Immature natural killer cell (primary cell): Measurements from ENCODE around the gene FLRT1. TPM values are rescaled to one million over a fixed set of nuclear protein-coding genes. Genes with fewer than 3 reads are reported as not detected.

Source experiments
- DNase-seq, 3 donors: peaks; one replicate each; pipeline ENCODE4 v3.0.0; 2022; ENCODE audit warnings: mixed read lengths in 1 of 3
- H3K27ac Mint-ChIP-seq, 6 donors: one replicate each; pipeline ENCODE4 v1.8.0; 2020; ENCODE audit warnings: mixed read lengths in 6 of 6, mild to moderate bottlenecking in 5 of 6, inconsistent platforms in 4 of 6, moderate library complexity in 3 of 6
- H3K27me3 Mint-ChIP-seq, 3 donors: one replicate each; pipeline ENCODE4 v1.8.0; 2020 to 2021; ENCODE audit warnings: low read depth in 3 of 3, mild to moderate bottlenecking in 3 of 3, mixed read lengths in 3 of 3, moderate library complexity in 3 of 3, inconsistent platforms in 1 of 3
- H3K36me3 Mint-ChIP-seq, 3 donors: one replicate each; pipeline ENCODE4 v1.8.0; 2020; ENCODE audit warnings: mixed read lengths in 3 of 3, inconsistent platforms in 2 of 3, mild to moderate bottlenecking in 2 of 3
- H3K4me1 Mint-ChIP-seq, 2 donors: one replicate each; pipeline ENCODE4 v1.8.0; 2020; ENCODE audit warnings: inconsistent platforms in 2 of 2, mild to moderate bottlenecking in 2 of 2, mixed read lengths in 2 of 2, moderate library complexity in 1 of 2
- H3K4me3 Mint-ChIP-seq, 5 donors: one replicate each; pipeline ENCODE4 v1.8.0; 2020; ENCODE audit warnings: mild to moderate bottlenecking in 5 of 5, mixed read lengths in 5 of 5, inconsistent platforms in 3 of 5, moderate library complexity in 3 of 5
- H3K9me3 Mint-ChIP-seq, 6 donors: one replicate each; pipeline ENCODE4 v1.8.0; 2020; ENCODE audit warnings: mild to moderate bottlenecking in 6 of 6, mixed read lengths in 6 of 6, inconsistent platforms in 4 of 6, moderate library complexity in 3 of 6
- polyA plus RNA-seq, 3 donors: library from polyadenylated mRNA; unstranded; fragments of 300-500 nt; fragmentation: Illumina TruSeq; gene quantifications; one replicate each; pipeline ENCODE4 v1.2.3, GENCODE V29; 2021

Gene FLRT1
- polyA plus RNA-seq, 3 donors from 2014 or later = not detected

- Mint-ChIP-seq H3K27me3 (peaks cover 2 to 12% (median 3%) of the 10 kb centered on the region in 3 donors), H3K4me3 (peak overlapping the region in 4 of 5 donors; percentile 27 to 62 (median 45)), H3K4me1 (peaks cover 0 to 14% of the 10 kb centered on the region in 2 donors), H3K9me3 (no peaks in the 10 kb centered on the region), H3K27ac (no peak overlapping the region), H3K36me3 (peaks cover 0 to 11% (median 6%) of the 10 kb centered on the region in 3 donors)
- DNase-seq = peak; percentile 62 to 73 (median 72)
These were observed 35.5 kb upstream of the FLRT1 start for GRCh38 chr11:64000026-64000739.

DNA sequence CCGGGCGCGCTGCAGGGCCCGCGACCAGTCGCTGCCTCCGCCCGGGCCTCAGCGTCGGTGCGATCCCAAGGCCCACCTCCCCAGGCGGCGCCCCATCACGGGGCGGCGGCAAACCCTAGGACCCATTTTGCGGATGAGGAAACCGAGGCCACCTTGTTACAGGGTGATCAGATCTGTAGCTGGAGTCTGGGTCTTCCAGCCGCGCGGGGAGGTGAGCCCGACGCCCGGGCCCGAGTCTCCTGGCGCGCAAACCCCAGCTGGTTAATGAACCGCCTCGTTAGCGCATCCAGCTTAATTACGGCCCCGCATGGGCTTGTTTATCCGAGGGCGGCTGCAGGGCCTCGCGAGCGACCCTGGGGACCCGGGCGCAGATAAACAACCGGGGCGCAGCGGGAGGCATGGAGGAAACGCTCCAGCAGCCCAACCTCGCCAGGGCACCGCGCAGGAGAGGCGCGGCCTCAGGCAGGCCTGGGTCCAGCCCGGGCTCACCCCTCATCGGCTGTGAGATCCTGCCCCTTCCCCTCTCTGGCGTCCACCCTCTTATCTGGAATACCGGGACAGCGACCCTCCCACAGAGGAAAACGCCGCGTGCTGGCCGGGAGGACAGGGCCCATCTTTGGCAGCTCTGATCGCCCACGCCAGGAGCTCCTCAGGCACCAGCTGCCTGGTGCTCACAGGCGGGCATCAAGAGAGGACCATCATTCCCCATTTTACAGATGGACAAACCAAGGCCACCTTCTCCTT is 34.8 kb upstream of the FLRT1 start:
- peak overlapping the region in 1 of 6 donors; percentile 81 for H3K27ac Mint-ChIP-seq

GRCh38 chr11:64001484-64002420 is 34.0 kb upstream of the FLRT1 start:
- Mint-ChIP-seq H3K27ac (peak overlapping the region in 1 of 6 donors; percentile 81), H3K36me3 (peaks cover 0 to 10% (median 6%) of the 10 kb centered on the region in 3 donors)

More for the DNA sequence above, 34.8 kb upstream of the FLRT1 start:
- Mint-ChIP-seq H3K4me1 (peaks cover 0 to 14% of the 10 kb centered on the region in 2 donors), H3K27me3 (peaks cover 2 to 14% (median 3%) of the 10 kb centered on the region in 3 donors), H3K4me3 (peak overlapping the region; percentile 29 to 76 (median 57)), H3K36me3 (peaks cover 0 to 11% (median 6%) of the 10 kb centered on the region in 3 donors), H3K9me3 (no peaks in the 10 kb centered on the region)
- DNase-seq = no peak

GRCh38 chr11:64003807-64004589 is 31.7 kb upstream of the FLRT1 start:
- no peaks in the 10 kb centered on the region for H3K36me3 Mint-ChIP-seq
- H3K27ac Mint-ChIP-seq = no peak overlapping the region
- DNase-seq = no peak
- H3K4me1 Mint-ChIP-seq = peaks cover 7 to 22% of the 10 kb centered on the region in 2 donors
- no peak overlapping the region for H3K4me3 Mint-ChIP-seq
- H3K9me3 Mint-ChIP-seq = no peaks in the 10 kb centered on the region
- H3K27me3 Mint-ChIP-seq = peaks cover 4 to 23% (median 7%) of the 10 kb centered on the region in 3 donors

More at GRCh38 chr11:64001484-64002420, 34.0 kb upstream of the FLRT1 start:
- no peak for DNase-seq
- Mint-ChIP-seq H3K9me3 (no peaks in the 10 kb centered on the region), H3K4me1 (peaks cover 0 to 14% of the 10 kb centered on the region in 2 donors), H3K4me3 (peak overlapping the region; percentile 2 to 76 (median 57)), H3K27me3 (peaks cover 4 to 16% (median 6%) of the 10 kb centered on the region in 3 donors)

GRCh38 chr11:64004590-64004984 is 31.1 kb upstream of the FLRT1 start:
- H3K36me3 Mint-ChIP-seq = no peaks in the 10 kb centered on the region
- no peak for DNase-seq
- H3K27ac Mint-ChIP-seq = no peak overlapping the region
- peaks cover 7 to 22% of the 10 kb centered on the region in 2 donors for H3K4me1 Mint-ChIP-seq
- H3K9me3 Mint-ChIP-seq = no peaks in the 10 kb centered on the region
- peaks cover 4 to 23% (median 7%) of the 10 kb centered on the region in 3 donors for H3K27me3 Mint-ChIP-seq
- H3K4me3 Mint-ChIP-seq = no peak overlapping the region

DNA sequence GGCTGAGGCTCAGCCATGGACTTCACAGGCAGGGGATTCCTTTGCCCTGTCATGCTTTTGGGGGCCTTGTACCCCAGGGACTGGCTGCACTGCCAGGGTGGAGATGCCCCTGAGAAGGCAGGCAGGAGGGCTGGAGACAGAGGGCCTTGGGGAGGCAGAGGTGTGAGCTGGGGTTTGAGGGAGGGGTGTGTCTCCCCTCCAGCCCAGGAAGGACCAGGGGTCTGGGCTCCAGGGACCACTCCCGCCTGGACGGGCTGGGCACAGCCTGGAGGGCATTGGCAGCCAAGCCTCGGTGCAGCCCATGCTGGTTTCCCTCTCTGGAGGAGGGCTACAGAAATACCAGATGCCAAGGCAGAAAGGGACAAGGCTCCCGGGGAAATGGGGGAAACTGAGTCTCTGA is 30.0 kb upstream of the FLRT1 start:
- no peaks in the 10 kb centered on the region for H3K36me3 Mint-ChIP-seq
- H3K4me1 Mint-ChIP-seq = peaks cover 7 to 21% of the 10 kb centered on the region in 2 donors
- no peak for DNase-seq
- no peaks in the 10 kb centered on the region for H3K9me3 Mint-ChIP-seq
- no peak overlapping the region for H3K4me3 Mint-ChIP-seq
- no peak overlapping the region for H3K27ac Mint-ChIP-seq
- H3K27me3 Mint-ChIP-seq = peaks cover 7 to 23% (median 9%) of the 10 kb centered on the region in 3 donors

DNA sequence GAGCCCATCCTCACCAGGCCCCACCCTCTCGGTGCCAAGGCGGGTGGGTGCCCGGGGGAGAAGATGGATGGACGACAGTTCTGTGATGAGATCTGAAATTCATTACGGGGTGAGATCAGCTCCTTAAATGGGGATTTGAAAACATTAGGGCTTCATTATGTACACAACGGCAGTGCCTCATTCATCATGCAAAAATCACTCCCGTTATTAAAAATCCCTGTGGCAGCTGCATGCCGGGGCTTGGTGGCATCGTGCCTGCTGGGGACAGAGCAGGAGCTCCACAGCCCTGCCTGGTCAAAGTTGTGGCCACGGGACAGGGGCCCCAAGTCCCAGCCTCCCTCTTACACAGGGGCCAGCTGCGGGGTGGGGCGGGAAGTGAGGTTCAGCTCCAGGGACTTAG is 29.3 kb upstream of the FLRT1 start:
- Mint-ChIP-seq H3K9me3 (no peaks in the 10 kb centered on the region), H3K36me3 (no peaks in the 10 kb centered on the region), H3K27ac (no peak overlapping the region), H3K4me3 (peak overlapping the region in 1 of 5 donors; percentile 21), H3K27me3 (peaks cover 8 to 21% (median 9%) of the 10 kb centered on the region in 3 donors), H3K4me1 (peaks cover 7 to 19% of the 10 kb centered on the region in 2 donors)
- DNase-seq = no peak

GRCh38 chr11:64007160-64007628 is 28.5 kb upstream of the FLRT1 start:
- peaks cover 8 to 21% (median 9%) of the 10 kb centered on the region in 3 donors for H3K27me3 Mint-ChIP-seq

GRCh38 chr11:64007629-64008282 is 28.0 kb upstream of the FLRT1 start:
- Mint-ChIP-seq H3K36me3 (no peaks in the 10 kb centered on the region), H3K4me3 (peak overlapping the region; percentile 55 to 89 (median 80)), H3K4me1 (peaks cover 7 to 14% of the 10 kb centered on the region in 2 donors), H3K9me3 (no peaks in the 10 kb centered on the region), H3K27me3 (peaks cover 8 to 19% (median 9%) of the 10 kb centered on the region in 3 donors), H3K27ac (no peak overlapping the region)
- DNase-seq = peak in 1 of 3 donors; percentile 16

More at GRCh38 chr11:64007160-64007628, 28.5 kb upstream of the FLRT1 start:
- Mint-ChIP-seq H3K4me3 (peak overlapping the region; percentile 55 to 89 (median 80)), H3K36me3 (no peaks in the 10 kb centered on the region), H3K9me3 (no peaks in the 10 kb centered on the region), H3K27ac (peak overlapping the region in 1 of 6 donors; percentile 9), H3K4me1 (peaks cover 7 to 14% of the 10 kb centered on the region in 2 donors)
- no peak for DNase-seq

DNA sequence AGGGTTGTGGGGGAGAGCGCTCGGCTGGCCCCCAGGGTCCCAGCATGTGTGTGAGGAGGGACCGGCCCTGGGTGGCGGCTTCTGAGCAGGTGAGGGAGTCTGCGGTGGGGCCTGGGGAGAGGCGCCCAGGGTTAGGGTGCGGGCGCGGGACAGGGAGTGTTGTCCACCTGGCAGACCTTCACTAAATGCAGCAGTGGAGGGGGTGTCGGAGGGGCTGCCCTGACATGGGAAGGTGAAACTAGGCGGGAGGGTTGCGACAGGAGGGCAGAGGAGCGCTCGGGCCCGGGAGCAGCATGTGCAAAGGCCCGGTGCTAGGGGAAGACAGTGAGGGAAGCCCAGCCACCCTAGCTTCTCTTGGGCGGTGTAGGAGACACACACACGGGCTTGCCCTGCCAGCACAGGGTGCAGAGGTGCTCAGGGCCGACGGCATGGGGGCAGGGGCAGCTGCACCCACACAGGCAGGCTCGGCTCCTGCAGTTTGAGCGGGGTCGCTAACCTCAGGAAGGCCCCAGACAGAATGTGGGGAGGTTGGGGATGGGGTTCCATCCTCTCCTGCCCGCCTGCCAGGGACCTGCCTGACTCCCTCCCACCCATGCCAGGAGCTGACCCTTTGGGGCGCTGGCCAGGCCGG is 27.3 kb upstream of the FLRT1 start:
- Mint-ChIP-seq H3K27ac (no peak overlapping the region), H3K27me3 (peaks cover 8 to 18% (median 9%) of the 10 kb centered on the region in 3 donors), H3K4me1 (peaks cover 7 to 14% of the 10 kb centered on the region in 2 donors), H3K9me3 (no peaks in the 10 kb centered on the region), H3K4me3 (peak overlapping the region; percentile 55 to 89 (median 80)), H3K36me3 (no peaks in the 10 kb centered on the region)
- DNase-seq = no peak

- Mint-ChIP-seq H3K4me1 (peaks cover 7 to 14% of the 10 kb centered on the region in 2 donors), H3K27ac (no peak overlapping the region), H3K36me3 (no peaks in the 10 kb centered on the region), H3K4me3 (peak overlapping the region in 1 of 5 donors; percentile 35), H3K9me3 (no peaks in the 10 kb centered on the region), H3K27me3 (peaks cover 8 to 17% (median 9%) of the 10 kb centered on the region in 3 donors)
- DNase-seq = no peak
These were observed 26.7 kb upstream of the FLRT1 start for GRCh38 chr11:64008914-64009633.
